Left lung (tissue), 10 donors: ENCODE measurements around the gene ZNF451. TPM values are rescaled to one million over a fixed set of nuclear protein-coding genes. Genes with fewer than 3 reads are reported as not detected.

Experiments
- ATAC-seq: fragments of 200-7000 bp; cut with Tn5 transposase; one replicate; pipeline ENCODE4 v1.9.1; 2020; ENCODE audit warnings: moderate library complexity
- DNase-seq, 4 donors: peaks; one replicate each; pipeline ENCODE4 v3.0.0-alpha.2; 2013 to 2020
- H3K27ac ChIP-seq, 2 donors: fragments of 200-600 bp; sonication (generic) in 1 of 2; one replicate each; pipeline versions ENCODE4 v1.5.0 to v1.8.0; 2020 to 2021
- H3K27me3 ChIP-seq, 2 donors: fragments of 200-600 bp; sonication (generic) in 1 of 2; one replicate each; pipeline versions ENCODE4 v1.5.0 to v1.8.0; 2020 to 2021
- H3K36me3 ChIP-seq, 2 donors: fragments of 200-600 bp; sonication (generic) in 1 of 2; one replicate each; pipeline versions ENCODE4 v1.5.0 to v1.8.0; 2020 to 2021
- H3K4me1 ChIP-seq, 2 donors: fragments of 200-600 bp; one replicate each; pipeline ENCODE4 v1.8.0; 2021
- H3K4me3 ChIP-seq, 2 donors: fragments of 200-600 bp; sonication (generic) in 1 of 2; one replicate each; pipeline versions ENCODE4 v1.5.0 to v1.8.0; 2020 to 2021; ENCODE audit warnings: mild to moderate bottlenecking in 1 of 2
- H3K9me3 ChIP-seq, 2 donors: fragments of 200-600 bp; sonication (generic) in 1 of 2; one replicate each; pipeline versions ENCODE4 v1.5.0 to v1.8.0; 2020 to 2021
- intact Hi-C, 2 donors: fragments of 100-400 bp; cut with DNase I; formaldehyde crosslinking; loops; one replicate each; pipeline versions ENCODE4 v1.11.2 to v1.14.2; 2022
- polyA plus RNA-seq, 6 donors: library from polyadenylated mRNA; unstranded; fragments of 120-200 nt; gene quantifications; one replicate each; pipeline ENCODE4 v1.2.1, GENCODE V29; 2013; ENCODE audit not compliant: insufficient read length in 6 of 6
- total RNA-seq, 2 donors: library from RNA; stranded (reverse); fragmentation: NEBNext Ultra II Directional; extraction: Animal tissue kit (Norgen Biotek cat#: 25700); gene quantifications; one replicate each; pipeline ENCODE4 v1.2.1, GENCODE V29; 2021
- TF ChIP-seq, protein P1 (sequence below), 2 donors: fragments of 200-600 bp; sonication (generic) in 1 of 2; IDR thresholded peaks; one replicate each; pipeline versions ENCODE4 v1.5.0 to v1.8.0; 2021; ENCODE audit warnings: antibody characterized with exemption in 2 of 2
- donor health status: DM: no; HTN: yes; CAD: no.
- donor health status: DM: no; HTN: no; CAD: no.

Gene ZNF451
- total and polyA plus RNA-seq, 8 donors, result 36.3 to 53.4 (median 48.0) TPM

- peaks cover 0 to 15% of the 10 kb centered on the region in 2 donors for H3K4me1 ChIP-seq
- no peak overlapping the region for H3K4me3 ChIP-seq
- intact Hi-C loops, result no loop called here
- ATAC-seq (no peak), DNase-seq (no peak)
- H3K36me3 ChIP-seq, result peaks cover 0 to 38% of the 10 kb centered on the region in 2 donors
- H3K27ac ChIP-seq, result no peak overlapping the region
- TF ChIP-seq, protein P1, sequence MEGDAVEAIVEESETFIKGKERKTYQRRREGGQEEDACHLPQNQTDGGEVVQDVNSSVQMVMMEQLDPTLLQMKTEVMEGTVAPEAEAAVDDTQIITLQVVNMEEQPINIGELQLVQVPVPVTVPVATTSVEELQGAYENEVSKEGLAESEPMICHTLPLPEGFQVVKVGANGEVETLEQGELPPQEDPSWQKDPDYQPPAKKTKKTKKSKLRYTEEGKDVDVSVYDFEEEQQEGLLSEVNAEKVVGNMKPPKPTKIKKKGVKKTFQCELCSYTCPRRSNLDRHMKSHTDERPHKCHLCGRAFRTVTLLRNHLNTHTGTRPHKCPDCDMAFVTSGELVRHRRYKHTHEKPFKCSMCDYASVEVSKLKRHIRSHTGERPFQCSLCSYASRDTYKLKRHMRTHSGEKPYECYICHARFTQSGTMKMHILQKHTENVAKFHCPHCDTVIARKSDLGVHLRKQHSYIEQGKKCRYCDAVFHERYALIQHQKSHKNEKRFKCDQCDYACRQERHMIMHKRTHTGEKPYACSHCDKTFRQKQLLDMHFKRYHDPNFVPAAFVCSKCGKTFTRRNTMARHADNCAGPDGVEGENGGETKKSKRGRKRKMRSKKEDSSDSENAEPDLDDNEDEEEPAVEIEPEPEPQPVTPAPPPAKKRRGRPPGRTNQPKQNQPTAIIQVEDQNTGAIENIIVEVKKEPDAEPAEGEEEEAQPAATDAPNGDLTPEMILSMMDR (IDR thresholded peaks at IDR 0.05), result no peak
- no peaks in the 10 kb centered on the region for H3K27me3 ChIP-seq
- H3K9me3 ChIP-seq, result no peaks in the 10 kb centered on the region
Measured at GRCh38 chr6:57048577-57048976, 41.4 kb upstream of the ZNF451 start.

DNA sequence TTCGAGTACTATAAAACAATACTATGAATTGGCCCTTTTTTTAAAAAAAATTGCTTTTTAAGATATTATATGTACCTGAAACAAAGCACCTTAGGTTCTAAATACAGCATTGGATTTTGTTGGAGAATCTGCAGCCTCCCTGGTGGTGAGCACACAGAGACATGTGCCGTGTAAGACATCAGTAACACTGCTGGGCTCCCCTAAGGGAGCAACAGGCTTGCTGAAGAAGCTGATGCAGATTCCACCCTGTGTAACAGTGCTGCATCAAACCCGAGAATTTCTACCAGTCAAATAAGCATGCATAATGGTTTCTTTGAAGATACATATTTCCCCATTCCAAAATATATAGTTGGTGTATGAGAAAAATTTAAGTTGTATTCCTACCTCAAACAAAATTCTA is 26.1 kb upstream of the ZNF451 start:
- Histone ChIP-seq H3K4me3 (no peak overlapping the region), H3K4me1 (no peaks in the 10 kb centered on the region), H3K27me3 (no peaks in the 10 kb centered on the region), H3K36me3 (peaks cover 0 to 66% of the 10 kb centered on the region in 2 donors), H3K9me3 (no peaks in the 10 kb centered on the region), H3K27ac (no peak overlapping the region)
- TF ChIP-seq, protein P1 (IDR thresholded peaks at IDR 0.05), result no peak
- DNase-seq (no peak), ATAC-seq (no peak)
- intact Hi-C loops, result no loop called here

DNA sequence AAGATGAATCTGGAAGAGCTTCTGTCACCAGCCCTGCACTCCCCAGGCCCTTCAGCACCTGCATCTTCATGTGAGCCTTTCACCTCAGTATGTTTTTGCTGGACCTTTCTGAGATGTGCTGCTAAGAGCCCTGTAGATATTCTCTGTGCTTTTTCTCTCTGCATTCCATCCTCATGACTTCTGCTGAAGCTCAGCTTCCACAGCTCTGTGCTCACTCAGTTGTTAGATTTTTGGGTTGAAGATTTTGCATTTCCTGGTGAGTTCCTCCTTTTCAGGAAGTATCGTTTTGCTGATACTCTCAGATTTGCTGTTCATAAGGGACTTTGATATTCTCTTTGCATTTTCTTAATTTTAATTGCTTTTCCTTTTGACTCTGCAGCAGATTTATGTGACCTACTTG is 25.2 kb upstream of the ZNF451 start:
- intact Hi-C loops, result no loop called here
- Histone ChIP-seq H3K4me1 (no peaks in the 10 kb centered on the region), H3K27me3 (no peaks in the 10 kb centered on the region), H3K9me3 (no peaks in the 10 kb centered on the region), H3K27ac (no peak overlapping the region), H3K36me3 (peaks cover 0 to 57% of the 10 kb centered on the region in 2 donors), H3K4me3 (no peak overlapping the region)
- DNase-seq, result no peak
- no peak for ATAC-seq
- TF ChIP-seq, protein P1 (IDR thresholded peaks at IDR 0.05), result no peak

DNA sequence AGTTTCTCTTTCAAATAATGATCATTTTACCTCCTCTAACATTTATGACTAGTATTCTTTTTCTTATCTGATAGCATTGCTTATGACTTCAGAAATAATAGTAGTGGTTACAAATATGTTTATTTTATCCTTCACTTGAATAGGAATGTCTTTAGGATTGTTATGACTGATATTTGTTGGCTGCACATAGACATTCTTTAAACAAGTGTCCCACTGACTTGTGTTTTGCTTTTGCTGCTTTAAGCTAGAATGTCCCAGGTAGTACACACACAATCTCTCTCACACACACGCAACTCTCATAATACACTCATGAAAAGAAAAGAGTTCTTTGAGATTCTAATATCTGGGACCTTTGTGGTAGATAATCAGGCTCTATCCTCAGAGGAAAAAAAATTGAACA is 21.9 kb upstream of the ZNF451 start:
- TF ChIP-seq, protein P1 (IDR thresholded peaks at IDR 0.05), result no peak
- no peak for ATAC-seq
- intact Hi-C loops, result no loop called here

DNA sequence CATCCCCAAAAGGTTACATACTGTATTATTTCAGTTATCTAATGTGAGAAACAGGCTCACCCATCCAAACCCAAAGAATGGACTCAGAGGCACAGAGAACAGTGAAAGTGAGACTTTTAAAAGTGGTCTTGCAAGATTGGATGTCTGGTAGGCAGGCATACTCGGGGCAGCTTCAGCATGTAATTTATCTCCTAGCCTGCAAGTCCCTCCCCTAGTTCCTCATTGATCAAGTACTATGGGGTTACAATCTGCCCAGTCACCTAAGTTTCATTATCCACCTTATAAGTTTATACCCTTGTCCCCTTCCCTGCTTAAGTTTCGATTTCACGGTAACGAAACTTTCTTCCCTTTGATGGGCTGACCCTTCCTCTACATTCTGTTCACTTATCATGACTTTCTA is 20.8 kb upstream of the ZNF451 start:
- Histone ChIP-seq H3K9me3 (no peaks in the 10 kb centered on the region), H3K36me3 (peaks cover 0 to 24% of the 10 kb centered on the region in 2 donors), H3K4me3 (no peak overlapping the region), H3K27me3 (no peaks in the 10 kb centered on the region), H3K4me1 (no peaks in the 10 kb centered on the region), H3K27ac (no peak overlapping the region)
- TF ChIP-seq, protein P1 (IDR thresholded peaks at IDR 0.05), result no peak
- no peak for DNase-seq
- no peak for ATAC-seq
- intact Hi-C loops, result no loop called here

More for the DNA sequence above, 21.9 kb upstream of the ZNF451 start:
- peaks cover 0 to 27% of the 10 kb centered on the region in 2 donors for H3K36me3 ChIP-seq
- H3K9me3 ChIP-seq, result no peaks in the 10 kb centered on the region
- DNase-seq, result no peak
- no peak overlapping the region for H3K4me3 ChIP-seq
- no peak overlapping the region for H3K27ac ChIP-seq
- H3K27me3 ChIP-seq, result no peaks in the 10 kb centered on the region
- no peaks in the 10 kb centered on the region for H3K4me1 ChIP-seq
